Vagina (tissue), 2 donors: Measurements from ENCODE around the gene ARHGAP31. TPM values are rescaled to one million over a fixed set of nuclear protein-coding genes. Genes with fewer than 3 reads are reported as not detected.

Source experiments
- DNase-seq, 2 donors: peaks; one replicate each; pipeline ENCODE4 v3.0.0-alpha.2; 2017; ENCODE audit errors: extremely low spot score in 2 of 2
- H3K27ac ChIP-seq: fragments of 200-600 bp; sonication (generic); one replicate; pipeline ENCODE4 v1.5.1; 2019
- H3K27me3 ChIP-seq: fragments of 200-600 bp; sonication (generic); one replicate; pipeline ENCODE4 v1.5.1; 2019
- H3K36me3 ChIP-seq, 2 donors: fragments of 200-600 bp; sonication (generic); one replicate each; pipeline ENCODE4 v1.5.1; 2017 to 2019
- H3K4me1 ChIP-seq: fragments of 200-600 bp; sonication (generic); one replicate; pipeline ENCODE4 v1.5.1; 2019
- H3K4me3 ChIP-seq, 2 donors: fragments of 200-600 bp; sonication (generic); 1 replicate in 1 of 2; 2 replicates in 1 of 2; pipeline ENCODE4 v1.5.1; 2016 to 2019
- H3K9me3 ChIP-seq: fragments of 200-600 bp; sonication (generic); one replicate; pipeline ENCODE4 v1.5.1; 2019
- CTCF ChIP-seq, 3 experiments: fragments of 450-650 bp in 2 of 3; fragments of 200-600 bp in 1 of 3; sonication (generic) in 1 of 3; IDR thresholded peaks; one replicate each; pipeline ENCODE4 v1.5.1; 2017 to 2019; ENCODE audit warnings: antibody characterized with exemption in 3 of 3, mild to moderate bottlenecking in 2 of 3, moderate library complexity in 2 of 3
- POLR2A ChIP-seq, 2 donors: fragments of 450-650 bp; IDR thresholded peaks; one replicate each; pipeline ENCODE4 v1.6.1; 2017; ENCODE audit warnings: antibody characterized with exemption in 2 of 2, mild to moderate bottlenecking in 2 of 2, moderate library complexity in 2 of 2
- POLR2AphosphoS5 ChIP-seq, 2 donors: sonication (generic); formaldehyde crosslinking; IDR thresholded peaks; one replicate each; pipeline ENCODE4 v1.9.0; 2017; ENCODE audit warnings: antibody characterized with exemption in 2 of 2, mild to moderate bottlenecking in 2 of 2, low read depth in 1 of 2; ENCODE audit not compliant: insufficient read depth in 1 of 2
- intact Hi-C: fragments of 100-400 bp; cut with DNase I; formaldehyde crosslinking; loops from one replicate; pipeline ENCODE4 v1.15.1; 2023
- total RNA-seq: library from RNA; depleted of rRNA; stranded (reverse); fragments of >200 nt; gene quantifications from one replicate; pipeline ENCODE4 v1.2.3, GENCODE V29; 2016

The ARHGAP31 gene
- total RNA-seq, 1 donor from 2014 or later, result 13.0 TPM

- no peak for TF ChIP-seq POLR2AphosphoS5 (IDR thresholded peaks at IDR 0.05; ENCODE audit: insufficient read depth in 1 of 2, low read depth in 1 of 2)
- no peak for TF ChIP-seq CTCF (IDR thresholded peaks at IDR 0.05)
- no peak for TF ChIP-seq POLR2A (IDR thresholded peaks at IDR 0.05)
- H3K9me3 ChIP-seq, result no peaks in the 10 kb centered on the region
- intact Hi-C loops, result no loop called here
- no peak for DNase-seq
- H3K4me1 ChIP-seq, result peaks cover 2% of the 10 kb centered on the region
- H3K4me3 ChIP-seq, result no peak overlapping the region
- no peak overlapping the region for H3K27ac ChIP-seq
- H3K36me3 ChIP-seq, result no peaks in the 10 kb centered on the region
- H3K27me3 ChIP-seq, result no peaks in the 10 kb centered on the region
Observed at GRCh38 chr3:119340446-119340845, 46.3 kb downstream of the ARHGAP31 start.

GRCh38 chr3:119342176-119342575, 48.0 kb downstream of the ARHGAP31 start:
- H3K27ac ChIP-seq, result no peak overlapping the region
- no peaks in the 10 kb centered on the region for H3K27me3 ChIP-seq
- DNase-seq, result no peak
- intact Hi-C loops, result no loop called here
- no peaks in the 10 kb centered on the region for H3K36me3 ChIP-seq
- H3K4me3 ChIP-seq, result no peak overlapping the region
- peaks cover 17% of the 10 kb centered on the region for H3K4me1 ChIP-seq
- H3K9me3 ChIP-seq, result no peaks in the 10 kb centered on the region
- no peak for TF ChIP-seq POLR2A (IDR thresholded peaks at IDR 0.05)
- no peak for TF ChIP-seq CTCF (IDR thresholded peaks at IDR 0.05)
- TF ChIP-seq POLR2AphosphoS5 (IDR thresholded peaks at IDR 0.05; ENCODE audit: insufficient read depth in 1 of 2, low read depth in 1 of 2), result no peak

- peaks cover 17% of the 10 kb centered on the region for H3K4me1 ChIP-seq
- H3K27me3 ChIP-seq, result no peaks in the 10 kb centered on the region
- H3K36me3 ChIP-seq, result no peaks in the 10 kb centered on the region
- DNase-seq, result no peak
- intact Hi-C loops, result no loop called here
- H3K9me3 ChIP-seq, result no peaks in the 10 kb centered on the region
- TF ChIP-seq POLR2AphosphoS5 (IDR thresholded peaks at IDR 0.05; ENCODE audit: insufficient read depth in 1 of 2, low read depth in 1 of 2) (no peak), CTCF (IDR thresholded peaks at IDR 0.05) (no peak)
- no peak overlapping the region for H3K4me3 ChIP-seq
- no peak overlapping the region for H3K27ac ChIP-seq
Observed at GRCh38 chr3:119343719-119344118, 49.5 kb downstream of the ARHGAP31 start.

GRCh38 chr3:119346076-119346496, 51.9 kb downstream of the ARHGAP31 start:
- Histone ChIP-seq H3K4me3 (no peak overlapping the region), H3K36me3 (no peaks in the 10 kb centered on the region), H3K27me3 (no peaks in the 10 kb centered on the region), H3K9me3 (no peaks in the 10 kb centered on the region), H3K27ac (peak overlapping the region; percentile 6), H3K4me1 (peaks cover 17% of the 10 kb centered on the region)
- no peak for DNase-seq
- intact Hi-C loops, result no loop called here
- TF ChIP-seq POLR2AphosphoS5 (IDR thresholded peaks at IDR 0.05; ENCODE audit: insufficient read depth in 1 of 2, low read depth in 1 of 2), result no peak
- no peak for TF ChIP-seq CTCF (IDR thresholded peaks at IDR 0.05)
- no peak for TF ChIP-seq POLR2A (IDR thresholded peaks at IDR 0.05)

- Histone ChIP-seq H3K36me3 (no peaks in the 10 kb centered on the region), H3K9me3 (no peaks in the 10 kb centered on the region), H3K4me1 (peaks cover 17% of the 10 kb centered on the region), H3K27ac (no peak overlapping the region), H3K4me3 (no peak overlapping the region), H3K27me3 (no peaks in the 10 kb centered on the region)
- DNase-seq, result no peak
- intact Hi-C loops, result no loop called here
- no peak for TF ChIP-seq POLR2AphosphoS5 (IDR thresholded peaks at IDR 0.05; ENCODE audit: insufficient read depth in 1 of 2, low read depth in 1 of 2)
Observed at GRCh38 chr3:119347036-119347435, 52.9 kb downstream of the ARHGAP31 start.
